Parathyroid adenoma (tissue), 2 donors: ENCODE data around the gene ALX4.

ENCODE experiments used
- H2AFZ ChIP-seq: fragments of 300-600 bp; sonication (generic); one replicate; pipeline ENCODE4 v1.7.0; 2017; ENCODE audit warnings: antibody characterized with exemption, mild to moderate bottlenecking
- H3K27ac ChIP-seq: fragments of 300-600 bp; sonication (generic); one replicate; pipeline ENCODE4 v1.7.0; 2017
- H3K27me3 ChIP-seq: fragments of 300-600 bp; sonication (generic); one replicate; pipeline ENCODE4 v1.7.0; 2017; ENCODE audit warnings: low read length; ENCODE audit not compliant: control insufficient read depth, insufficient read depth
- H3K36me3 ChIP-seq: fragments of 300-600 bp; sonication (generic); one replicate; pipeline ENCODE4 v1.7.0; 2017; ENCODE audit warnings: low read length; ENCODE audit not compliant: control insufficient read depth, insufficient read depth
- H3K4me1 ChIP-seq: fragments of 300-600 bp; sonication (generic); one replicate; pipeline ENCODE4 v1.7.0; 2017; ENCODE audit warnings: control low read depth
- H3K4me2 ChIP-seq: fragments of 300-600 bp; sonication (generic); one replicate; pipeline ENCODE4 v1.7.0; 2017; ENCODE audit warnings: low read length
- H3K4me3 ChIP-seq: fragments of 300-600 bp; sonication (generic); one replicate; pipeline ENCODE4 v1.7.0; 2017; ENCODE audit warnings: low read depth, low read length
- H3K79me2 ChIP-seq: fragments of 300-600 bp; sonication (generic); one replicate; pipeline ENCODE4 v1.7.0; 2017; ENCODE audit warnings: control low read depth
- H3K9ac ChIP-seq: fragments of 300-600 bp; sonication (generic); one replicate; pipeline ENCODE4 v1.7.0; 2017; ENCODE audit warnings: mild to moderate bottlenecking
- H3K9me3 ChIP-seq: fragments of 300-600 bp; sonication (generic); one replicate; pipeline ENCODE4 v1.7.0; 2017; ENCODE audit warnings: low read length; ENCODE audit not compliant: control insufficient read depth
- TF ChIP-seq, protein P1 (sequence below): fragments of 300-600 bp; sonication (generic); IDR thresholded peaks from one replicate; pipeline ENCODE4 v1.7.0; 2017; ENCODE audit warnings: antibody characterized with exemption, mild to moderate bottlenecking
- donor health status: primary hyperparathyroidism.

The ALX4 gene

DNA sequence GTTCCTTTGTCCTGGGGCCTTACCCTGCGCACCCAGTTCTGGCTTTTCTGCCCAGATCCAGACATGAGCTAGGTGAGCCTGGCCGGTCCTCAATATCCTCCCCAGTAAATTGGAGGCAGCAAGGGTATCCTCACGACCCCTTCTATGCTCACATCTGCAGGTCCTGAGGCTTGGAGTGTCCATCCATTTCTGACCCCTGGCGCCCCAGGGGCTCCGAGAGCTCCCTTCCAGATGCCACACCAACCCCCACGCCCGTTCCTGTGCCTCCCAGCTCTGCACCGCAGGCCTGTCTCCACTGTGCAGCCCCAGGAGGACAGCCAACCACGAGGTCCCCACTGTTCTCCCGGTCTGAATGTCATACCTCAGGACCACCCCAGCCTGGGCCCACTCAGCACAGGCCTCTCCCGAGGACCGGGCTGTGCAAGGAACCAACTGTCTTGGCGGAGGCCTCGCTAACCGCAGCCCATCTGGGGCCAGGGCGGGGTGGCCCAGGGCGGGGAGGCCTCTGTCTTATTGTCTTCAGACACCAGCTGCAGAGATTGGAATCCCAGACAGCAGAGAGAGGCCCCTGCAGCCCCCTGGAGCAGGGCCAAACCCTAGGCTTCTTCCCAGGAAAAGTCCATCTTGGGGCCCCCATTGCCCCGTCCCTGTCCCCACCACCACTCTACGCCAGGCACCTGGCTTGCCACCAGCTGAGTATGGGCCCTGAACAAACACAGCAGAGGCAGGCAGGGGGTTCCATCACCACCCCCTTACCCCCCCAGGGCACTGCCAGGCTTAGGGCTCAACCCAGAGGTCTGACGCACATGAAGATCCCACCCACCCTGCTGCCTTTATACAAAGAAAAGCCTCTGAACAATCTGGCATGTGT is 39.3 kb downstream of the ALX4 start:
- no peak overlapping the region for H3K27ac ChIP-seq
- H2AFZ ChIP-seq = no peak overlapping the region

DNA sequence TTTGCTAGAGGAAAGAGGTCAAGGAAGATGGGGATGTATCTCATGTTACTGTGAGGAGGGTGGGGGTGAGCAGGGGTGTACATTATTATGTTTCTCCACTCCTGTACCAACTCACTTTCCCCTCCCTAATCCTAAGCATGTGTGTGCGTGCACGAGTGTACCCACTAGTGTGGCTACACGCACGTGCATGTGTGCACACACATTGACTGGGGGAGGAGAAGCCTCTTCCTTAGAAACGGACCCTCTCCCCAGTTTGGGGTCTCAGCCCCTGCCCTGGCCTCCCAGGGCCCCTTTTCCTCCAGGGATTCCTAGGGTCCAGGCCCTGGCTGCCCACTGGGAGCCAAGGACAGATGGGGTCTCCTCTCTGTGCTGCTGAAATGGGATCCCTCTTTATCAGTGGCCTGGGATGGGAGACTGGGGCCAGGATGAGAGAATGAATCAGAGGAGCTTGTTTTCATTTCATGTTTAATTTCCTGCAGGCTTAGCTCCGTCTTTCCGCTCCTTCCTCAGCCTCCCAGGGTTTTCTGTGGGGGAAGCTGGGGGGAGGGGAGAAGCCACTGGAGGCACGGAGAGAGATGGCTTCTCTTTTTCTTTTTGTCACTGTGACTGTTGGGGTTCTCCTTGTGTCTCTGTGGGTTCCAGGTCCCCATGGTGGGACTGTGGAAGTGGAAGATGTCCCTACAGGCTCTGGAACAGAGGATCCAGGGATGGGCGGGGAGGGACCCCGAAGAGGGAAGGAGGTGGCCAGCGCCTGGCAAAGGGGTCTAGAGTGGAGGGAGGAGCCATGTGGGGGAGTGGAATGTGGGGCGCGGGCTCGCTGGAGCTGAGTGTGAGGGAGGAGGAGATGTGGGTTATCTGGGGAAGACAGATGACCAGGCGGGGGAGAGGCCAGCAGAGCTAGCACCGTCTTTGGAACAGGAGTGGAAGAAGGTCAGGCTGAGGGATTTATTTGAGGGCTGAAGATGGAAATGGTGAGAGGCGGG is 40.3 kb downstream of the ALX4 start:
- Histone ChIP-seq H3K36me3 (no peaks in the 10 kb centered on the region), H3K27me3 (no peaks in the 10 kb centered on the region), H3K4me1 (no peaks in the 10 kb centered on the region), H3K27ac (no peak overlapping the region), H3K9me3 (no peaks in the 10 kb centered on the region), H3K4me3 (no peak overlapping the region), H3K4me2 (no peak overlapping the region), H3K79me2 (no peaks in the 10 kb centered on the region), H2AFZ (no peak overlapping the region), H3K9ac (no peak overlapping the region)
- TF ChIP-seq, protein P1, sequence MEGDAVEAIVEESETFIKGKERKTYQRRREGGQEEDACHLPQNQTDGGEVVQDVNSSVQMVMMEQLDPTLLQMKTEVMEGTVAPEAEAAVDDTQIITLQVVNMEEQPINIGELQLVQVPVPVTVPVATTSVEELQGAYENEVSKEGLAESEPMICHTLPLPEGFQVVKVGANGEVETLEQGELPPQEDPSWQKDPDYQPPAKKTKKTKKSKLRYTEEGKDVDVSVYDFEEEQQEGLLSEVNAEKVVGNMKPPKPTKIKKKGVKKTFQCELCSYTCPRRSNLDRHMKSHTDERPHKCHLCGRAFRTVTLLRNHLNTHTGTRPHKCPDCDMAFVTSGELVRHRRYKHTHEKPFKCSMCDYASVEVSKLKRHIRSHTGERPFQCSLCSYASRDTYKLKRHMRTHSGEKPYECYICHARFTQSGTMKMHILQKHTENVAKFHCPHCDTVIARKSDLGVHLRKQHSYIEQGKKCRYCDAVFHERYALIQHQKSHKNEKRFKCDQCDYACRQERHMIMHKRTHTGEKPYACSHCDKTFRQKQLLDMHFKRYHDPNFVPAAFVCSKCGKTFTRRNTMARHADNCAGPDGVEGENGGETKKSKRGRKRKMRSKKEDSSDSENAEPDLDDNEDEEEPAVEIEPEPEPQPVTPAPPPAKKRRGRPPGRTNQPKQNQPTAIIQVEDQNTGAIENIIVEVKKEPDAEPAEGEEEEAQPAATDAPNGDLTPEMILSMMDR = no peak

More for the DNA sequence above, 39.3 kb downstream of the ALX4 start:
- H3K27me3 ChIP-seq = no peaks in the 10 kb centered on the region
- H3K4me1 ChIP-seq = no peaks in the 10 kb centered on the region
- H3K4me2 ChIP-seq = no peak overlapping the region
- TF ChIP-seq, protein P1 = no peak
- H3K9me3 ChIP-seq = no peaks in the 10 kb centered on the region
- no peaks in the 10 kb centered on the region for H3K36me3 ChIP-seq
- H3K9ac ChIP-seq = no peak overlapping the region
- no peak overlapping the region for H3K4me3 ChIP-seq
- no peaks in the 10 kb centered on the region for H3K79me2 ChIP-seq

DNA sequence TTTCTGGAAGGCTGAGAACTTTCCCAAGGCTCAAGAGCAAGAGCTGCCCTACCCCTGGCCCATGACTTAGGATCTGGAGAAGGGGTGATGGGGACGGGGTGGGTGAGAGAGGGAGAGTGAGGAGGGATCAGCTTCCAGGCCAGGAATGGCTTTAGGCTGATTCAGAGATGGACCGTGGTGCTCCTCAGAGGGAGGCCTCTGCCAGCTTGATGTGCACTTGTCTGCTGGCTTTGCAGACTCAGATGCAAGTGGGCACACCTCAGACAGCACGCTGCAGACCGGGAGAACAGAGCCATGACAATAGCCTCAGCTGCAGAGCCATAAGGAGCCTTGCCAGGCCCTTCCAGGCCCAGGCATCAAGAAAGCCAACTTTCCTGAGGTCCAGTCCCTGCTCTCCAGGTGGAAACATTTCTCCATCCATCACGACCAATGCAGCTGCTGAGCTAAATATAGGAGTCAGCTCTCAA is 41.3 kb downstream of the ALX4 start:
- Histone ChIP-seq H3K36me3 (no peaks in the 10 kb centered on the region), H3K27ac (no peak overlapping the region), H3K27me3 (no peaks in the 10 kb centered on the region), H3K9ac (no peak overlapping the region), H3K4me3 (no peak overlapping the region), H3K9me3 (no peaks in the 10 kb centered on the region), H3K4me1 (no peaks in the 10 kb centered on the region), H3K4me2 (no peak overlapping the region), H2AFZ (no peak overlapping the region), H3K79me2 (no peaks in the 10 kb centered on the region)
- TF ChIP-seq, protein P1 = no peak

DNA sequence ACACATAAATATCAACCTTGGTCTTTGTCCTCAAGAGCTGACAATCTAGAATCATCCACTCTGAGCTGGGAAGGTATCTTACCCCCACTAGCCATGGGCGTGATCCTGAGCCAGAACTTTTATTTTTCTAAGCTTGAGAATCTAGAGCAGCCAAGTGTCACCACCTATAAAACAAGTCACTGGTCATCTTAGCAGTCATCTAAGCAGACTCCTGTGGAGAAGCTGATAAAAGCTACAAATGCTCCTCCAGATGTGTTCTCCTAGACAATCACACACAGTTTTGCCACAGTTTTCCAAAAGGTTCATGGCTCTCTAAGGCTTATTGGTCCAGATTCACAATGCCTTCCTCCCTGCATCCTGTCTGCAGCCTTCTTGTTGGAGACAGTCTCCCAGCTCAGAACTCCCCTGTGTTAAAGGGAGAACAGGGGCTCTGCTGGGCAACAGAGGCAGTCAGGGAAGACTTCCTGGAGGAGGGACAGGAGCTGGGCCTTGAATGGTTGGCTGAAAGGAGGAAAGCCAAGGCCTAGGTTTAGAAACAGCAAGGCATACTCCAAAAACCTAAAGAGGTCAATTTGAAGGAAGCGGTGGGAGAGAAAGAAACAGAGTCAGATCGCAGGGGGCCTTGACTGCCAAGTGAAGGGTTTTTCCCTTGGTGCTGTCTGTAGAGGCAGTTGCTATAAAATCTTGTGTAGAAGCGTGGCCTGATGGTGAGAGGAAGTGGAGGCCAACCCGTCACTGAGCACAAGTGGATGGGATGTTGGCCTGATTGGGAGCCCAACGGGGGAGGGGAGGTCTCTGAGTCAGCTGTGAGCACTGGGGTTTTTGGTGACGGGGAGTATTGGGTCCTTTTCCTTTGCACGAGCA is 42.0 kb downstream of the ALX4 start:
- no peak overlapping the region for H3K27ac ChIP-seq
- H3K36me3 ChIP-seq = no peaks in the 10 kb centered on the region
- H3K4me3 ChIP-seq = no peak overlapping the region
- H2AFZ ChIP-seq = no peak overlapping the region
- TF ChIP-seq, protein P1 = no peak
- H3K27me3 ChIP-seq = no peaks in the 10 kb centered on the region
- no peak overlapping the region for H3K4me2 ChIP-seq
- H3K9me3 ChIP-seq = no peaks in the 10 kb centered on the region
- H3K79me2 ChIP-seq = no peaks in the 10 kb centered on the region
- H3K4me1 ChIP-seq = no peaks in the 10 kb centered on the region
- no peak overlapping the region for H3K9ac ChIP-seq
